Astrocyte (in vitro differentiated cells and primary cell): ENCODE measurements around the gene PRSS21. TPM values are rescaled to one million over a fixed set of nuclear protein-coding genes. Genes with fewer than 3 reads are reported as not detected.
A peak's percentile ranks its signal among the peaks of the same experiment; 100 is the strongest.

Source experiments
- DNase-seq: peaks from one replicate; pipeline ENCODE4 v3.0.0-alpha.2; 2010; ENCODE audit warnings: low read depth
- FAIRE-seq: peaks from 2 replicates; lab custom pipeline; 2011; peaks lifted over from hg19 to GRCh38; lab: Jason Lieb, UNC
- H2AFZ ChIP-seq: 2 replicates; pipeline ENCODE4 v1.6.0; 2012; ENCODE audit warnings: low read depth, low read length, inconsistent platforms
- H3K27ac ChIP-seq: 2 replicates; pipeline ENCODE4 v1.5.1; 2011; ENCODE audit warnings: low read depth, low read length, inconsistent platforms
- H3K27me3 ChIP-seq: 2 replicates; pipeline ENCODE4 v1.6.0; 2011; ENCODE audit warnings: low read length, inconsistent platforms; ENCODE audit not compliant: insufficient read depth
- H3K36me3 ChIP-seq: 2 replicates; pipeline ENCODE4 v1.5.1; 2011; ENCODE audit warnings: low read length, inconsistent platforms; ENCODE audit not compliant: insufficient read depth
- H3K4me1 ChIP-seq: 2 replicates; pipeline ENCODE4 v1.5.1; 2011; ENCODE audit warnings: low read length, inconsistent platforms; ENCODE audit not compliant: insufficient read depth
- H3K4me2 ChIP-seq: 2 replicates; pipeline ENCODE4 v1.6.0; 2012; ENCODE audit warnings: low read length, inconsistent platforms
- H3K4me3 ChIP-seq: 2 replicates; pipeline ENCODE4 v1.5.1; 2011; ENCODE audit warnings: low read depth, mild to moderate bottlenecking, low read length, inconsistent platforms; ENCODE audit not compliant: insufficient read depth
- H3K79me2 ChIP-seq: 2 replicates; pipeline ENCODE4 v1.6.0; 2012; ENCODE audit warnings: mild to moderate bottlenecking, low read length, inconsistent platforms; ENCODE audit not compliant: insufficient read depth
- H3K9ac ChIP-seq: 2 replicates; pipeline ENCODE4 v1.6.0; 2012; ENCODE audit warnings: mild to moderate bottlenecking, low read length, inconsistent platforms
- H3K9me3 ChIP-seq: 2 replicates; pipeline ENCODE4 v1.5.1; 2012; ENCODE audit warnings: low read depth, mild to moderate bottlenecking, low read length, inconsistent platforms; ENCODE audit not compliant: insufficient read depth
- H4K20me1 ChIP-seq: 2 replicates; pipeline ENCODE4 v1.6.0; 2012; ENCODE audit warnings: low read length, inconsistent platforms; ENCODE audit not compliant: insufficient read depth
- H3K27ac Mint-ChIP-seq: one replicate; pipeline ENCODE4 v1.8.0; 2021; ENCODE audit warnings: mild to moderate bottlenecking, mixed read lengths; ENCODE audit not compliant: unreplicated experiment
- H3K27me3 Mint-ChIP-seq: one replicate; pipeline ENCODE4 v1.8.0; 2021; ENCODE audit warnings: low read depth, mixed read lengths; ENCODE audit not compliant: unreplicated experiment
- H3K36me3 Mint-ChIP-seq: one replicate; pipeline ENCODE4 v1.8.0; 2021; ENCODE audit warnings: low read depth, mixed read lengths; ENCODE audit not compliant: unreplicated experiment
- H3K4me1 Mint-ChIP-seq: one replicate; pipeline ENCODE4 v1.8.0; 2021; ENCODE audit warnings: low read depth, mixed read lengths; ENCODE audit not compliant: unreplicated experiment
- H3K4me3 Mint-ChIP-seq: one replicate; pipeline ENCODE4 v1.8.0; 2021; ENCODE audit warnings: mild to moderate bottlenecking, moderate library complexity, mixed read lengths; ENCODE audit not compliant: unreplicated experiment
- H3K9me3 Mint-ChIP-seq: one replicate; pipeline ENCODE4 v1.8.0; 2021; ENCODE audit warnings: mild to moderate bottlenecking, mixed read lengths; ENCODE audit not compliant: unreplicated experiment
- EZH2 ChIP-seq: IDR thresholded peaks from 2 replicates; pipeline ENCODE4 v1.6.1; 2012; ENCODE audit warnings: mild to moderate bottlenecking, low read length, inconsistent platforms; ENCODE audit not compliant: insufficient read depth
- total RNA-seq: library from RNA; stranded (reverse); gene quantifications from 2 replicates; pipeline ENCODE4 v1.2.1, GENCODE V29; 2021
- TF ChIP-seq, protein P1 (sequence below): IDR thresholded peaks from 2 replicates; pipeline ENCODE4 v1.5.1; 2011; ENCODE audit warnings: low read depth, mild to moderate bottlenecking, inconsistent platforms, low read length, moderate library complexity; ENCODE audit not compliant: insufficient read depth

Gene PRSS21
- total RNA-seq, 1 donor from 2014 or later = not detected

DNA sequence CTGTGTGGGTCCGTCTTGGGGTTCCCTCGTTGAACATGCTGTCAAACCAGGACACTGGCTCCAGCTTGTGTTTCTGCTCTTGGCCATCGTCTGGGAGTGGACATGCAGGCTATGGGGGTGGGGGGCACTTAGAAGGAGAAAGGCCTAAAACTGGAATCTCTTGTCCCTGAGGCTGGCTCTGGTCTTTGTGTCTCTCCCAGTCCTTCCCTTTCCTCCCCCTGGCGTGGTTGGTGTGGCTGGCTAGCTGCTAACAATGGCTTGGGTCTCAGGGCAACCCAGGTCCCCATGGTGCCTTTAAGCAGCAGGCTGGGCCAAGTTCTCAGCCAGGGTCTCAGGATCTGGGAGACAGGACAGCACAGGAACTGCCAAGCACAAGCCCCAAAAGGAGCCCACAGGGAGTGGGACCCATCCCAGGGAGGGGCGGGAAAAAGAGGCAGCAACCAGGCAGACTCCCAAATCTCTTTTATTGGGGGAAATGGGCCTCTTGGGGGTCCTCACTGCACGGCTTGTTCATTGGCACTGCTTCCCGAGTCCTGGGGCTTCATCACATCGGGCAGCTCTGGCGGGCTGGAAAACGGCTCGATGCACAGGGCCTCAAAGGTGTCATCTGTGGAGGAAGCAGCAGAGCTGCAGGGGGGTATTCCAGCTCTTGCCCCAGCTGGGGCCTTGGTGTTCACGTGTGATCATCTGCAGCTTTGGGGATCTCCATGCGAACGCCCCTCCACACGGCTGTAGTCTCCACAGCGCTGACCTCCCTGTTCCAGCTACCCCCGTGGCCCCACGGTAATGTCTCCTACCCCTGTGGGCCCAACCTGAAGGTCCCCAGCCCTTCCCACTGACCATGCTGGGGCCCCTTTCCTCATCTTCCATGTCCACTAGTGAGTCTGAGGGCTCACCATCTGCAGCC is 45.3 kb upstream of the PRSS21 start:
- no peak overlapping the region for H3K4me2 ChIP-seq
- no peaks in the 10 kb centered on the region for H3K9me3 ChIP-seq
- H3K36me3 ChIP-seq = peaks cover 53% of the 10 kb centered on the region
- H3K4me1 ChIP-seq = peaks cover 13% of the 10 kb centered on the region
- no peak for TF ChIP-seq EZH2
- TF ChIP-seq, protein P1, sequence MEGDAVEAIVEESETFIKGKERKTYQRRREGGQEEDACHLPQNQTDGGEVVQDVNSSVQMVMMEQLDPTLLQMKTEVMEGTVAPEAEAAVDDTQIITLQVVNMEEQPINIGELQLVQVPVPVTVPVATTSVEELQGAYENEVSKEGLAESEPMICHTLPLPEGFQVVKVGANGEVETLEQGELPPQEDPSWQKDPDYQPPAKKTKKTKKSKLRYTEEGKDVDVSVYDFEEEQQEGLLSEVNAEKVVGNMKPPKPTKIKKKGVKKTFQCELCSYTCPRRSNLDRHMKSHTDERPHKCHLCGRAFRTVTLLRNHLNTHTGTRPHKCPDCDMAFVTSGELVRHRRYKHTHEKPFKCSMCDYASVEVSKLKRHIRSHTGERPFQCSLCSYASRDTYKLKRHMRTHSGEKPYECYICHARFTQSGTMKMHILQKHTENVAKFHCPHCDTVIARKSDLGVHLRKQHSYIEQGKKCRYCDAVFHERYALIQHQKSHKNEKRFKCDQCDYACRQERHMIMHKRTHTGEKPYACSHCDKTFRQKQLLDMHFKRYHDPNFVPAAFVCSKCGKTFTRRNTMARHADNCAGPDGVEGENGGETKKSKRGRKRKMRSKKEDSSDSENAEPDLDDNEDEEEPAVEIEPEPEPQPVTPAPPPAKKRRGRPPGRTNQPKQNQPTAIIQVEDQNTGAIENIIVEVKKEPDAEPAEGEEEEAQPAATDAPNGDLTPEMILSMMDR = no peak
- peaks cover 93% of the 10 kb centered on the region for H4K20me1 ChIP-seq
- H2AFZ ChIP-seq = no peak overlapping the region
- no peak overlapping the region for H3K4me3 ChIP-seq
- no peak overlapping the region for H3K27ac ChIP-seq
- H3K36me3 Mint-ChIP-seq = peaks cover 38% of the 10 kb centered on the region
- H3K27me3 Mint-ChIP-seq = no peaks in the 10 kb centered on the region
- H3K9me3 Mint-ChIP-seq = no peaks in the 10 kb centered on the region
- H3K4me3 Mint-ChIP-seq = no peak overlapping the region
- H3K27ac Mint-ChIP-seq = peak overlapping the region; percentile 62
- no peak overlapping the region for H3K9ac ChIP-seq
- H3K79me2 ChIP-seq = peaks cover 95% of the 10 kb centered on the region
- DNase-seq (no peak), FAIRE-seq (no peak)
- no peaks in the 10 kb centered on the region for H3K27me3 ChIP-seq
- peaks cover 23% of the 10 kb centered on the region for H3K4me1 Mint-ChIP-seq

DNA sequence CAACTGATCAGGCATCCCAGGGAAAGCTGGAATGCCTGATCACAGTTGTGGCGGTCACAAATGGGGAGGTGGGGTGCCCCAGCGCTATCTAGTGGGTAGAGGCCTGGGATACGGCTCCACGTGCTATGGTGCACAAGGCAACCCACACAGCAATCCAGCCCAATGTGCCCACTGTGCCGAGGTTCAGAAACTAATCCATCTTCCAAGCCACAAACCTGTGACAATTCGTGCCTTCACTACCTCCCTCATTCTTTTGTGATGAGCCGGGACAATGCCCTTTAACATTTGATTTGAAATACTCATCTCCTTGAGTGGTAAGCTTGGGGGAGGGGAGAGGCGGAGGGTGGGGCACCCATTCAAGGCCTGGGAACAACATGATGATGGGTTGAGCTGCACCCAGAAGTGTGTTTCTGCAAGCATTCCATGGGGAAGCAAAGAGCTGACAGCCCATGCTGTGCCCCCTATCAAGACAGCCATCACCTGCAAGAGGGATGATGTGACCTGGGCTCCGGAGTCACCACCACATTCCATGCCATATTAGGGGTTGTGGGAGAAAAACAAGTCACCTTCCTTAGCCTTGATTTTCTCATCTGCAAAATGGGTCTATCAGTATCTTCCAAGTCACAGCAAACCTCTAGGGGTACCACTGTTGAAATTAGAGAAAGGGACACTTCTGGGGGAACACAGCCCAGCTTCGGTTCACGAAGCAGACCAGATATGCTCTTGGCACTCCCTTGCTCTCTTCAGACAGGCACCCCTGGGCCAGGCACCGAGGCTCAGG is 43.7 kb upstream of the PRSS21 start:
- Histone ChIP-seq H3K27ac (peak overlapping the region; percentile 32), H3K4me2 (peak overlapping the region; percentile 3), H4K20me1 (peaks cover 77% of the 10 kb centered on the region), H3K9ac (peak overlapping the region; percentile 16), H3K36me3 (peaks cover 37% of the 10 kb centered on the region), H3K79me2 (peaks cover 91% of the 10 kb centered on the region), H3K27me3 (no peaks in the 10 kb centered on the region), H3K9me3 (no peaks in the 10 kb centered on the region), H2AFZ (no peak overlapping the region), H3K4me1 (peaks cover 18% of the 10 kb centered on the region), H3K4me3 (no peak overlapping the region)
- peaks cover 29% of the 10 kb centered on the region for H3K4me1 Mint-ChIP-seq
- peaks cover 29% of the 10 kb centered on the region for H3K36me3 Mint-ChIP-seq
- no peak overlapping the region for H3K4me3 Mint-ChIP-seq
- FAIRE-seq = no peak
- H3K27ac Mint-ChIP-seq = no peak overlapping the region
- DNase-seq = peak; percentile 25
- TF ChIP-seq, protein P1 = no peak
- no peak for TF ChIP-seq EZH2
- peaks cover 4% of the 10 kb centered on the region for H3K9me3 Mint-ChIP-seq
- no peaks in the 10 kb centered on the region for H3K27me3 Mint-ChIP-seq
